GM18519 (cell line): ENCODE data around the gene RUFY3.
A peak's percentile ranks its signal among the peaks of the same experiment; 100 is the strongest.
"Not testable (repeated sequence)": the region's sequence is repeated elsewhere in the genome, so short reads cannot be mapped to it uniquely, and the experiment has no call there.

Experiments used
- ATAC-seq: cut with Tn5 transposase; IDR thresholded peaks from one replicate; pipeline ENCODE4 v1.9.1; 2021; ENCODE audit warnings: mild to moderate bottlenecking, moderate library complexity; ENCODE audit not compliant: unreplicated experiment, low FRiP score

RUFY3 gene, protein sequence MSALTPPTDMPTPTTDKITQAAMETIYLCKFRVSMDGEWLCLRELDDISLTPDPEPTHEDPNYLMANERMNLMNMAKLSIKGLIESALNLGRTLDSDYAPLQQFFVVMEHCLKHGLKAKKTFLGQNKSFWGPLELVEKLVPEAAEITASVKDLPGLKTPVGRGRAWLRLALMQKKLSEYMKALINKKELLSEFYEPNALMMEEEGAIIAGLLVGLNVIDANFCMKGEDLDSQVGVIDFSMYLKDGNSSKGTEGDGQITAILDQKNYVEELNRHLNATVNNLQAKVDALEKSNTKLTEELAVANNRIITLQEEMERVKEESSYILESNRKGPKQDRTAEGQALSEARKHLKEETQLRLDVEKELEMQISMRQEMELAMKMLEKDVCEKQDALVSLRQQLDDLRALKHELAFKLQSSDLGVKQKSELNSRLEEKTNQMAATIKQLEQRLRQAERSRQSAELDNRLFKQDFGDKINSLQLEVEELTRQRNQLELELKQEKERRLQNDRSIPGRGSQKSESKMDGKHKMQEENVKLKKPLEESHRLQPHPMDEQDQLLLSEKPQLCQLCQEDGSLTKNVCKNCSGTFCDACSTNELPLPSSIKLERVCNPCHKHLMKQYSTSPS

GRCh38 chr4:70721747-70722146, at the start of gene RUFY3:
Gene RUFY3, plus strand, starts transcription at chr4:70721964. Its CDS starts 610 bp downstream, at chr4:70722574.
- no peak for ATAC-seq

DNA sequence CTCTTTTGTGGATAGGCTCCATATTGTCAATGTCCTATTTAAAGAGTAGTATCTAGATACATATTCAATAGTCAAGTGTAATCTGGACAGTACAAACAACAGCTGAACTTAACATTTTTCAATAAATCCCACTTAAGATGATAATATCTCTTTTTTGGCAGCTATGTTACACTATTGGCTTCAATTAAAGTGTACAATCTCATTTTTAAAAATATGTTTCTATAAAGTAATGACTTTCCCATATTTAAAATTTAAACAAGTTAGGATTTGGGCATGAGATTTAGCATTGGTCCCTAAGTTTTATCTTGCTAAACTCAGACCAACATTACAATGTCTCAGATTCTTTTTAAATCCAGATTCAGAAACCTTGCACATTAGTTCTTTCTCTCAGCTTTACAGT, 47.6 kb upstream of the RUFY3 start:
- ATAC-seq, result no peak

GRCh38 chr4:70674731-70675130, 47.0 kb upstream of the RUFY3 start:
- no peak for ATAC-seq

- ATAC-seq, result no peak
Observed at GRCh38 chr4:70676554-70677090, 45.1 kb upstream of the RUFY3 start.

DNA sequence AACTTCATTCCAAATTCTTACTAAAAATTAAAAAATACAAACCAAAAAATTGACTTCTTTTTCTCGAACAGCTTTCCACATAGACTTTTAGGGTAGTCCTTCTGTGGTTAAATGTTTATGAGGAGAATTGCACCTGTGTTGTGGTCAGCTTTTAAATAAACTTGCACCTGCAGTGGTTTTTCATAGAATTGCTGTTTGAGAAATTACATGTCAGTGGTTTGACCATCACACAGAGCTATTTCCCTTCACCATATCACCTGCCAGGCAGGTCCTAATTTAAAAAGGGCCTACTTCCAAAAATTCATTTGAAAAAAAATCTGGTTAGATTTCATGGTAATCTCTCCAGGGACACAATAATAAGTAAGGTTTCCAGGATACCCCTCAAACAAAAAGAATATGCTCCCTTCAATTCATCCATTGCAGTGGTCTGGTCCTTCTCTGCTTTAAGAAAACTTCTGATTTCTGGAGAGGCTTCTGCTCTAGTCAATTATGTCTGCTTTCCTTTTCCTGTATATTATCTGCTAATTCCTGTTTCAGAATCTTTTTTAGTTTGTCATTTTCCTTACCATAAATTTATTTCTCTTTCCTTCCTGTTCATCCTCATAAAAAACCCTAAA, 43.3 kb upstream of the RUFY3 start:
- ATAC-seq, result peak; percentile 75

- no peak for ATAC-seq
Observed at GRCh38 chr4:70680934-70681333, 40.8 kb upstream of the RUFY3 start.

- no peak for ATAC-seq
Observed at GRCh38 chr4:70681704-70682103, 40.1 kb upstream of the RUFY3 start.

DNA sequence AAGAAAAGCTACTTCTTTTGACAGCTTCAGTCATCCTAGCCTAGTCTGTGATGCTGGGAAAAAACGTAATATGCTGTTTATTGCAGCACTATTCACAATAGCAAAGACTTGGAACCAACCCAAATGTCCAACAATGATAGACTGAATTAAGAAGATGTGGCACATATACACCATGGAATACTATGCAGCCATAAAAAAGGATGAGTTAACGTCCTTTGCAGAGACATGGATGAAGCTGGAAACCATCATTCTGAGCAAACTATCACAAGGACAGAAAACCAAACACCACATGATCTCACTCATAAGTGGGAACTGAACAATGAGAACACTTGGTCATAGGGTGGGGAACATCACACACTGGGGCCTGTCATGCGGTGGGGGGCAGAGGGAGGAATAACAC, 39.6 kb upstream of the RUFY3 start:
- not testable (repeated sequence) for ATAC-seq

GRCh38 chr4:70687392-70687791, 34.4 kb upstream of the RUFY3 start:
- peak; percentile 3 for ATAC-seq

- ATAC-seq, result peak; percentile 87
Observed at GRCh38 chr4:70687821-70688794, 33.7 kb upstream of the RUFY3 start, which contains the start of gene UTP3. Gene UTP3, plus strand, starts transcription at chr4:70688532. Its CDS starts 146 bp downstream, at chr4:70688678.

DNA sequence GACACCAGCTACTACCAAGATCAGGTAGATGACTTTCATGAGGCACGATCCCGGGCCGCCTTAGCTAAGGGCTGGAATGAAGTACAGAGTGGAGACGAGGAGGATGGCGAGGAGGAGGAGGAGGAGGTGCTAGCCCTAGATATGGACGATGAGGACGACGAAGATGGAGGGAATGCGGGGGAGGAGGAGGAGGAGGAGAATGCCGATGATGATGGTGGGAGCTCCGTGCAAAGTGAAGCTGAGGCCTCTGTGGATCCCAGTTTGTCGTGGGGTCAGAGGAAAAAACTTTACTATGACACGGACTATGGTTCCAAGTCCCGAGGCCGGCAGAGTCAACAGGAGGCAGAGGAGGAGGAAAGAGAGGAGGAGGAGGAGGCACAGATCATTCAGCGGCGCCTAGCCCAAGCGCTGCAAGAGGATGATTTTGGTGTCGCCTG, 33.0 kb upstream of the RUFY3 start:
- no peak for ATAC-seq

DNA sequence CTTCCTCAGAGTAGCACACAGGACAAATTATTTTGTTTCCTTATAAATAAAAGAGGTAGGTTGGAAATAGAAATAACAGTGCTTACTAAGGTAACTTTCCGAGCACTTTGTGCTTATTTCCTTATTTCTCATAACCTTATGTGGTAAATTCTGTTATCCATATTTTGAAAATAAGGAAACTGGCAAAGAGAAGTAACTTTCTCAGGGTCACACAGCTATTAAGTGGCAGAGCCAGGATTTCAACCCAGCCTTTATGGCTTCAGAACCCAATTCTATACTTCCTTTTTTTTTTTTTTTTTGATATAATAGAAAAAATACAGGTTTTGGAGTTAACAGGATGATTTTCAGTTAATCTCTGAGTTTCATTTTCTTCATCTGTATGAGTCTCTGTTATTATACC, 30.1 kb upstream of the RUFY3 start:
- no peak for ATAC-seq

DNA sequence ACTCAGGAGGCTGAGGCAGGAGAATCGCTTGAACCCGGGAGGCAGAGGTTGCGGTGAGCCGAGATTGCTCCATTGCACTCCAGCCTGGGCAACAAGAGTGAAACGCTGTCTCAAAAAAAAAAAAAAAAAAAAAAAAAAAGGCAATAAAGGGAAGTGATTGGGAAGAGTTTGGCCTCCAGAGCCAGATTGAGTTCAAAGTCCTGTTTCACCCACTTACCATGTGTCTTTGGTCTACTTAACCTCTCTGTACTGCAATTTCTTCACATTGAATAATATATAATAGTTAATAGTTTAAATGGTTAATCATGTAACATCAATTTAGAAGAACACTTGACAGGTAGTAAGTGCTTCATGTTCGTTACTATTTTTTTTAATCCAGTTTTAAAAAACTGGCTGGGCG, 27.1 kb upstream of the RUFY3 start:
- ATAC-seq, result not testable (repeated sequence)

DNA sequence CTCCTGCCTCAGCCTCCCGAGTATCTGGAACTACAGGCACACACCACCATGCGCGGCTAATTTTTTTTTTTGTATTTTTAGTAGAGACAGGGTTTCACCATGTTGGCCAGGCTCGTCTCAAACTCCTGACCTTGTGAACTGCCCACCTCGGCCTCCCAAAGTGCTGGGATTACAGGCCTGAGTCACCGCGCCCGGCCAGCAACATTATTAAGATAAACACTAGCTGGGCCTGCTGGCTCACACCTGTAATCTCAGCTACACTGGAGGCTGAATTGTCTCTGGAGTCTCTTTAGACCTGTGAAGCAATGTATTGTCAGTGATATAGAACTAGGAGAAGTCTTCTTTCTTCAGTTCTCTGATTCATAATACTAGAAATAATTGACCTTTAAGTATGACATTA, 23.3 kb upstream of the RUFY3 start:
- not testable (repeated sequence) for ATAC-seq

DNA sequence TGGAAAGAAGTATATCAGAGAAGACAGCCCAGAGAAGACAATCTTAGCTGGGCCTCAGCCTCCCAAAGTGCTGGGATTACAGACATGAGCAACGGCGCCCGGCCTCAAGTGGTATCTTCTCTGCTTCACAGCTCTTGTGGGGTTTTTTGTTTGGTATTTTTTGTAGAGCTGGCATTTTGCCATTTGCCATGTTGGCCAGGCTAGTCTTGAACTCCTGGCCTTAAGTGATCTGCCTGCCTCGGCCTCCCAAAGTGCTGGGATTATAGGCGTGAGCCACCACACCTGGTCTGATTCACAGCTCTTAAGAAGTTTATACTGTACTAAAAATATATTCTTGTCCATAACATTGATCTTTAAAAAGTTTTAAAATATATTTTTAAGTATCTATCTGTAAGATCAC, 21.1 kb upstream of the RUFY3 start:
- no peak for ATAC-seq

- ATAC-seq, result no peak
Observed at GRCh38 chr4:70701271-70701670, 20.5 kb upstream of the RUFY3 start.

DNA sequence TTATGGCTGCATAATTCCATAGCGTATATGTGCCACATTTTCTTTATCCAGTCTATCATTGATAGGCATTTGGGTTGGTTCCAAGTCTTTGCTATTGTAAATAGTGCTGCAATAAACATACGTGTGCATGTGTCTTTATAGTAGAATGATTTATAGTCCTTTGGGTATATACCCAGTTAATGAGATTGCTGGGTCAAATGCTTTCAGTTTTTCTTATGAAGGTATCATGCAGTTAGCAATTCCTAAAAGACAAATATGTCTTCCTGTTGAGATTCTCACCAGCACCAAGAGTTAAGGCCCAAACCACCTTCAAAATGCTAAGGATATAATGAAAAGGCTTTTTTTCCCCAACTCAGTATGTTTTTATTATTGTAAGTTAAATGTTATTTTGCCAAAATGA, 19.2 kb upstream of the RUFY3 start:
- ATAC-seq, result not testable (repeated sequence)

DNA sequence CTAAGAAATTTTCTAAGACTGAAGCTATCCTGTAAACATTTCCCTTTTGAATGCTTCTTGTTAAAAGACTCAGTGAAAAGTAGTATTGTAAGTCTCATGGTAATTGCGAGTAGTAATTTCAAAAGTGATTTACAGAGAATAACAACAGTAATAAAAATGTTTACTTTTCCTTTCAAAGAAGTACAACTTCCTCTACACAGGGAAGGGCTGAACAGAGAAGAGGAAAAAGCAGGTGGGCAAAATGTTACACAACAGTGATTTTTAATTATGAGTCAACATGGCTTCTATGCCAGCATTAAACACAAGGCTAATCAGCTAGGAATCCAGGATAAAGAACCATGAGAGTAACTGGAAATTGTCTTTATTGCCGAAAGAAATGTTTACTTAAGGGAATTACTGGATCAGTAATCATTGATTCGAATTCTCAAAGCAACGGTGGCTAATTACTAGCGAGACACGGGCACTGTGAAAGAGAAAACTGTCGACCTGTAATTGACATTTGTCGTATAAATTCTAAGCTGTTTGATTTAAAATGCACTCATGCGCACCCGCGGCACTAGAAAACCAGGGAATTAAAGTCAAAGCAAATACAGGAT, 18.0 kb upstream of the RUFY3 start:
- no peak for ATAC-seq

DNA sequence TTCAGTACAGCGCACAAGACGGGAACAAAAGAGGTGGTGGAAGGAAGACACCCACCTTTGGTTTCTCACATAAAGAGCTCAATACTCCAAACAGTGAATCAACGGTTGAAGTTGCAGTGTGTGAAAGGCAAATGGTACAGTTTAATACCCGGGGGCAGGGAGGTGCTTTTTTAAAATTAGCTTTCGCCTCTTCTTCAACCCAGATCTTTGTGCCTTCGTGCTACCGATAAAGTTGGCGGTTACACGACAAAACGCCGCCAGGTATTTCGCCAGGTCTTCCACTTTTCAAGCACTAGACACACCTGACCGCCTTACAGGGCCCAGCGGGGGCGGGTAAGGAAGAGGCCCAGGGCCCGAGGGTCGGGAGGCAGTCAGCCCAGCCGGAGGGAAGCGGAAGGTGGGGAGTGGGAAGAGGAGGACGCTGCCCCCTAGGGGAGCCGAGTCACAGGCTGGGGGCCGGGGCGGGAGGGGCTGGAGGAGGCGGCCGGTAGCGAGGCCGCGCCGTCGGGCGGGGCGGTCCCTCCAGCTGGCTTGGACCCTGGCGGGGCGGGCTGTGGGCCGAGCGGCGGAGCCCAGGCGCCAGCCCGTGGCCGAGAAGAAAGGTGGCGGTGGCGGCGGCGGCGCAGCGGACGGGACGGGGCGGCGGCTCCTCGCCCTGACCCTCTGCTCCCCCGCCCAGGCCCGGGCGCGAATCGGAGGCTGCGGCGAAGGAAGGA, 17.4 kb upstream of the RUFY3 start:
- peak; percentile 28 for ATAC-seq
